GM12878 (cell line): ENCODE measurements around the gene NID1. TPM values are rescaled to one million over a fixed set of nuclear protein-coding genes. Genes with fewer than 3 reads are reported as not detected.
A peak's percentile ranks its signal among the peaks of the same experiment; 100 is the strongest.

Experiments used
- ASH2L ChIP-seq: fragments of 300-600, 200-600 bp; sonication (generic); IDR thresholded peaks from 2 replicates; pipeline ENCODE4 v1.6.1; 2017; ENCODE audit warnings: low read depth, mild to moderate bottlenecking, borderline replicate concordance
- CHD4 ChIP-seq: fragments of 200-600 bp; sonication (generic); IDR thresholded peaks from 2 replicates; pipeline ENCODE4 v1.6.1; 2016; ENCODE audit warnings: mild to moderate bottlenecking
- DPF2 ChIP-seq: fragments of 450-650 bp; IDR thresholded peaks from 2 replicates; pipeline ENCODE4 v1.6.1; 2017; ENCODE audit warnings: mild to moderate bottlenecking
- FOXM1 ChIP-seq: IDR thresholded peaks from 2 replicates; pipeline ENCODE4 v1.6.1; 2012; ENCODE audit warnings: low read depth, mild to moderate bottlenecking, inconsistent platforms, low read length, moderate library complexity
- MTA2 ChIP-seq: fragments of 450-650 bp; IDR thresholded peaks from 2 replicates; pipeline ENCODE4 v1.6.1; 2016; ENCODE audit warnings: low read depth, mild to moderate bottlenecking, moderate library complexity
- MYC ChIP-seq: IDR thresholded peaks from 2 replicates; pipeline ENCODE4 v1.6.1; 2011; ENCODE audit warnings: mild to moderate bottlenecking, low read length, moderate library complexity, inconsistent platforms; ENCODE audit not compliant: insufficient read depth, insufficient replicate concordance, insufficient read length, severe bottlenecking
- NR2C2 ChIP-seq: IDR thresholded peaks from 2 replicates; pipeline ENCODE4 v1.6.1; 2011; ENCODE audit warnings: borderline replicate concordance, low read depth; ENCODE audit not compliant: control insufficient read depth, insufficient read length
- PAX8 ChIP-seq: fragments of 450-650 bp; IDR thresholded peaks from 2 replicates; pipeline ENCODE4 v1.6.1; 2017; ENCODE audit warnings: mild to moderate bottlenecking, moderate library complexity
- RELB ChIP-seq: fragments of 450-650 bp; IDR thresholded peaks from 2 replicates; pipeline ENCODE4 v1.6.1; 2017; ENCODE audit warnings: low read depth, mild to moderate bottlenecking, moderate library complexity
- SREBF2 ChIP-seq: IDR thresholded peaks from 2 replicates; pipeline ENCODE4 v1.6.1; 2012; ENCODE audit warnings: mild to moderate bottlenecking, low read length
- TBL1XR1 ChIP-seq: IDR thresholded peaks from 2 replicates; pipeline ENCODE4 v1.6.1; 2012; ENCODE audit warnings: low read depth, low read length, improper control_type of control experiment
- ZBTB11 ChIP-seq: fragments of 450-650 bp; formaldehyde crosslinking; IDR thresholded peaks from 2 replicates; pipeline ENCODE4 v1.5.0; 2022; ENCODE audit warnings: mild to moderate bottlenecking, missing genetic modification characterization
- ZBTB33 ChIP-seq: fragments of 450-650 bp; IDR thresholded peaks from 2 replicates; pipeline ENCODE4 v1.6.1; 2017; ENCODE audit warnings: mild to moderate bottlenecking
- ZNF622 ChIP-seq: fragments of 450-650 bp; IDR thresholded peaks from 2 replicates; pipeline ENCODE4 v1.6.1; 2017; ENCODE audit warnings: mild to moderate bottlenecking, inconsistent platforms
- polyA plus RNA-seq, 11 experiments: library from polyadenylated mRNA; depleted of rRNA in 4 of 11; unstranded in 6 of 11; stranded (reverse) in 5 of 11; fragments of >200 nt; fragmentation: Nextera tagmentation in 4 of 11; fragmentation: Illumina TruSeq in 1 of 11; extraction: Ambion mirVana in 4 of 11; extraction: Trizol in 1 of 11; gene quantifications; 1 replicate in 1 of 11; 2 replicates in 10 of 11; pipeline versions ENCODE4 v1.2.1 to v1.2.3, GENCODE V29; 2011 to 2016; ENCODE audit warnings: inconsistent platforms in 2 of 11, missing spikeins in 2 of 11, low read depth in 1 of 11
- total RNA-seq, 4 experiments: library from RNA; depleted of rRNA in 3 of 4; stranded (reverse); fragments of >200 nt in 3 of 4; fragmentation: Illumina TruSeq in 1 of 4; extraction: Trizol in 1 of 4; gene quantifications; 2 replicates each; pipeline versions ENCODE4 v1.2.1 to v1.2.3, GENCODE V29; 2013 to 2021
- TF ChIP-seq, protein P1 (sequence below): fragments of 450-650 bp; formaldehyde crosslinking; IDR thresholded peaks from 2 replicates; pipeline ENCODE4 v1.4.0; 2020; ENCODE audit warnings: mild to moderate bottlenecking, moderate library complexity

NID1 gene
- total and polyA plus RNA-seq, 10 of the 15 experiments (the other 5 are each of a cell fraction or from before 2014, with no cell fraction given), result 4.2 to 25.7 (median 11.3) TPM

- TF ChIP-seq RELB (no peak), SREBF2 (no peak), MYC (no peak), ASH2L (no peak), TBL1XR1 (0 out of 2 replicates have a peak, but pooled peaks have one; percentile 24), ZNF622 (no peak), ZBTB11 (no peak), NR2C2 (no peak), PAX8 (no peak), ZBTB33 (no peak), MTA2 (no peak), CHD4 (no peak), FOXM1 (peak; percentile 70; the same call in 1 of the 2 replicates), DPF2 (no peak)
- TF ChIP-seq, protein P1, sequence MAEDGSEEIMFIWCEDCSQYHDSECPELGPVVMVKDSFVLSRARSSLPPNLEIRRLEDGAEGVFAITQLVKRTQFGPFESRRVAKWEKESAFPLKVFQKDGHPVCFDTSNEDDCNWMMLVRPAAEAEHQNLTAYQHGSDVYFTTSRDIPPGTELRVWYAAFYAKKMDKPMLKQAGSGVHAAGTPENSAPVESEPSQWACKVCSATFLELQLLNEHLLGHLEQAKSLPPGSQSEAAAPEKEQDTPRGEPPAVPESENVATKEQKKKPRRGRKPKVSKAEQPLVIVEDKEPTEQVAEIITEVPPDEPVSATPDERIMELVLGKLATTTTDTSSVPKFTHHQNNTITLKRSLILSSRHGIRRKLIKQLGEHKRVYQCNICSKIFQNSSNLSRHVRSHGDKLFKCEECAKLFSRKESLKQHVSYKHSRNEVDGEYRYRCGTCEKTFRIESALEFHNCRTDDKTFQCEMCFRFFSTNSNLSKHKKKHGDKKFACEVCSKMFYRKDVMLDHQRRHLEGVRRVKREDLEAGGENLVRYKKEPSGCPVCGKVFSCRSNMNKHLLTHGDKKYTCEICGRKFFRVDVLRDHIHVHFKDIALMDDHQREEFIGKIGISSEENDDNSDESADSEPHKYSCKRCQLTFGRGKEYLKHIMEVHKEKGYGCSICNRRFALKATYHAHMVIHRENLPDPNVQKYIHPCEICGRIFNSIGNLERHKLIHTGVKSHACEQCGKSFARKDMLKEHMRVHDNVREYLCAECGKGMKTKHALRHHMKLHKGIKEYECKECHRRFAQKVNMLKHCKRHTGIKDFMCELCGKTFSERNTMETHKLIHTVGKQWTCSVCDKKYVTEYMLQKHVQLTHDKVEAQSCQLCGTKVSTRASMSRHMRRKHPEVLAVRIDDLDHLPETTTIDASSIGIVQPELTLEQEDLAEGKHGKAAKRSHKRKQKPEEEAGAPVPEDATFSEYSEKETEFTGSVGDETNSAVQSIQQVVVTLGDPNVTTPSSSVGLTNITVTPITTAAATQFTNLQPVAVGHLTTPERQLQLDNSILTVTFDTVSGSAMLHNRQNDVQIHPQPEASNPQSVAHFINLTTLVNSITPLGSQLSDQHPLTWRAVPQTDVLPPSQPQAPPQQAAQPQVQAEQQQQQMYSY (CRISPR knock-in tag), result no peak
These were observed 68.7 kb downstream of the NID1 start (continued) for GRCh38 chr1:235996048-235996785.
